NCI-H187 (cell line): ENCODE measurements around the gene HIVEP2.

ENCODE experiments used
- DNase-seq, 2 experiments: peaks; one replicate each; lab custom pipeline; 2025; lab: John Stamatoyannopoulos, UW

Gene HIVEP2

GRCh38 chr6:142816486-142816885, 128.5 kb downstream of the HIVEP2 start:
- DNase-seq: no peak

- DNase-seq: no peak
These were observed 128.9 kb downstream of the HIVEP2 start for GRCh38 chr6:142816031-142816430.

GRCh38 chr6:142811923-142812322, 133.1 kb downstream of the HIVEP2 start:
- no peak for DNase-seq

- DNase-seq: no peak
These were observed 133.9 kb downstream of the HIVEP2 start for GRCh38 chr6:142810952-142811514.

GRCh38 chr6:142809947-142810346, 135.0 kb downstream of the HIVEP2 start:
- DNase-seq: no peak

- no peak for DNase-seq
These were observed 136.4 kb downstream of the HIVEP2 start for GRCh38 chr6:142808405-142809061.

GRCh38 chr6:142805042-142805441, 139.9 kb downstream of the HIVEP2 start:
- DNase-seq: no peak

- no peak for DNase-seq
These were observed 140.5 kb downstream of the HIVEP2 start for GRCh38 chr6:142804490-142804889.

GRCh38 chr6:142803495-142804058, 141.4 kb downstream of the HIVEP2 start:
- DNase-seq: no peak

GRCh38 chr6:142803032-142803431, 141.9 kb downstream of the HIVEP2 start:
- DNase-seq: no peak

GRCh38 chr6:142802124-142802523, 142.9 kb downstream of the HIVEP2 start:
- no peak for DNase-seq

- DNase-seq: no peak
These were observed 144.7 kb downstream of the HIVEP2 start for GRCh38 chr6:142800240-142800639.

- DNase-seq: no peak
These were observed 145.3 kb downstream of the HIVEP2 start for GRCh38 chr6:142799639-142800038.

GRCh38 chr6:142797159-142797558, 147.8 kb downstream of the HIVEP2 start:
- DNase-seq: no peak

GRCh38 chr6:142796571-142796970, 148.4 kb downstream of the HIVEP2 start:
- peak; percentile 33 to 49 for DNase-seq

GRCh38 chr6:142796024-142796423, 149.0 kb downstream of the HIVEP2 start:
- DNase-seq: no peak

- no peak for DNase-seq
These were observed 150.6 kb downstream of the HIVEP2 start for GRCh38 chr6:142794424-142794823.

GRCh38 chr6:142790257-142790656, 154.7 kb downstream of the HIVEP2 start:
- no peak for DNase-seq

GRCh38 chr6:142787422-142787821, 157.6 kb downstream of the HIVEP2 start:
- DNase-seq: no peak

- no peak for DNase-seq
These were observed 158.5 kb downstream of the HIVEP2 start for GRCh38 chr6:142786476-142786875.

GRCh38 chr6:142784344-142784743, 160.6 kb downstream of the HIVEP2 start:
- no peak for DNase-seq

GRCh38 chr6:142783499-142783898, 161.5 kb downstream of the HIVEP2 start:
- no peak for DNase-seq

- no peak for DNase-seq
These were observed 163.8 kb downstream of the HIVEP2 start for GRCh38 chr6:142781129-142781528.
